Kidney tubule cell (primary cell): ENCODE results near the gene INVS.

Source experiments
- DNase-seq: peaks from one replicate; pipeline ENCODE4 v3.0.0-alpha.2; 2018; ENCODE audit warnings: low spot score

INVS gene

GRCh38 chr9:100281676-100282387 is 182.8 kb downstream of the INVS start:
- DNase-seq: no peak

GRCh38 chr9:100282388-100282719 is 183.3 kb downstream of the INVS start:
- no peak for DNase-seq

GRCh38 chr9:100284247-100284646 is 185.2 kb downstream of the INVS start:
- no peak for DNase-seq

GRCh38 chr9:100285080-100285479 is 186.0 kb downstream of the INVS start:
- no peak for DNase-seq

- no peak for DNase-seq
Observed at GRCh38 chr9:100285601-100286000, 186.6 kb downstream of the INVS start.

- DNase-seq: no peak
Observed at GRCh38 chr9:100286257-100286656, 187.2 kb downstream of the INVS start.

- no peak for DNase-seq
Observed at GRCh38 chr9:100287186-100287585, 188.1 kb downstream of the INVS start.

GRCh38 chr9:100290714-100291113 is 191.7 kb downstream of the INVS start:
- DNase-seq: no peak

- no peak for DNase-seq
Observed at GRCh38 chr9:100292414-100292813, 193.4 kb downstream of the INVS start.

GRCh38 chr9:100294341-100294740 is 195.3 kb downstream of the INVS start:
- no peak for DNase-seq

GRCh38 chr9:100294806-100295205 is 195.8 kb downstream of the INVS start:
- DNase-seq: no peak

GRCh38 chr9:100295240-100295639 is 196.2 kb downstream of the INVS start:
- DNase-seq: no peak

- DNase-seq: no peak
Observed at GRCh38 chr9:100296407-100296806, 197.4 kb downstream of the INVS start.

GRCh38 chr9:100298378-100298777 is 199.3 kb downstream of the INVS start:
- DNase-seq: no peak

- no peak for DNase-seq
Observed at GRCh38 chr9:100303747-100304146, 204.7 kb downstream of the INVS start.

- DNase-seq: no peak
Observed at GRCh38 chr9:100306283-100306682, 207.2 kb downstream of the INVS start.

- no peak for DNase-seq
Observed at GRCh38 chr9:100307080-100307479, 208.0 kb downstream of the INVS start.

GRCh38 chr9:100308965-100309564 is 210.0 kb downstream of the INVS start:
- DNase-seq: no peak

GRCh38 chr9:100309992-100310391 is 210.9 kb downstream of the INVS start:
- peak; percentile 53 for DNase-seq

GRCh38 chr9:100315561-100315960 is 216.5 kb downstream of the INVS start:
- no peak for DNase-seq

GRCh38 chr9:100317706-100318105 is 218.7 kb downstream of the INVS start:
- peak; percentile 29 for DNase-seq

GRCh38 chr9:100322954-100323536 is 224.0 kb downstream of the INVS start:
- peak; percentile 40 for DNase-seq

GRCh38 chr9:100324594-100325200 is 225.7 kb downstream of the INVS start:
- peak; percentile 55 for DNase-seq
